Heart right ventricle (tissue), 16 donors: ENCODE results near the gene KIT. TPM values are rescaled to one million over a fixed set of nuclear protein-coding genes. Genes with fewer than 3 reads are reported as not detected.

Experiments
- ATAC-seq, 8 donors: fragments of 200-7000 bp; cut with Tn5 transposase; one replicate each; pipeline ENCODE4 v1.9.1; 2020; ENCODE audit warnings: mild to moderate bottlenecking in 8 of 8, moderate library complexity in 8 of 8, moderate number of reproducible peaks in 1 of 8
- DNase-seq, 2 donors: peaks; one replicate each; pipeline ENCODE4 v3.0.0-alpha.2; 2020
- H3K27ac ChIP-seq, 10 donors: fragments of 200-600 bp; sonication (generic) in 2 of 10; one replicate each; pipeline versions ENCODE4 v1.5.0 to v1.8.0; 2020 to 2022; ENCODE audit warnings: mild to moderate bottlenecking in 3 of 10
- H3K27me3 ChIP-seq, 7 donors: fragments of 200-600 bp; one replicate each; pipeline ENCODE4 v1.8.0; 2021 to 2022; ENCODE audit warnings: mild to moderate bottlenecking in 2 of 7
- H3K36me3 ChIP-seq, 9 donors: fragments of 200-600 bp; sonication (generic) in 1 of 9; one replicate each; pipeline versions ENCODE4 v1.5.0 to v1.8.0; 2020 to 2022; ENCODE audit warnings: mild to moderate bottlenecking in 2 of 9
- H3K4me1 ChIP-seq, 9 donors: fragments of 200-600 bp; sonication (generic) in 1 of 9; one replicate each; pipeline versions ENCODE4 v1.5.0 to v1.8.0; 2020 to 2022; ENCODE audit warnings: mild to moderate bottlenecking in 4 of 9
- H3K4me3 ChIP-seq, 10 donors: fragments of 200-600 bp; sonication (generic) in 2 of 10; one replicate each; pipeline versions ENCODE4 v1.5.0 to v1.8.0; 2020 to 2022; ENCODE audit warnings: mild to moderate bottlenecking in 7 of 10, moderate library complexity in 2 of 10
- H3K9me3 ChIP-seq, 11 donors: fragments of 200-600 bp in 10 of 11; sonication (generic) in 2 of 11; one replicate each; pipeline versions ENCODE4 v1.5.0 to v1.8.0; 2013 to 2022; ENCODE audit warnings: mild to moderate bottlenecking in 2 of 11, control low read depth in 1 of 11, moderate library complexity in 1 of 11
- WGBS, 2 donors: extraction: QIAGEN DNeasy Blood & Tissue Kit; methylation state at CpG; one replicate each; pipeline ENCODE4 v1.1.7; 2013; ENCODE audit warnings: inconsistent platforms in 1 of 2; 5-methylcytosine and 5-hydroxymethylcytosine counted together
- intact Hi-C, 10 donors: fragments of 100-400 bp; cut with DNase I; formaldehyde crosslinking; loops; one replicate each; pipeline versions ENCODE4 v1.11.1 to v1.14.2; 2022
- polyA plus RNA-seq, 2 donors: library from polyadenylated mRNA; stranded (reverse); fragments of 200-250 nt; gene quantifications; one replicate each; pipeline ENCODE4 v1.2.3, GENCODE V29; 2013
- total RNA-seq, 10 donors: library from RNA; stranded (reverse); fragmentation: NEBNext Ultra II Directional in 3 of 10; extraction: Animal tissue kit (Norgen Biotek cat#: 25700) in 3 of 10; gene quantifications; one replicate each; pipeline versions ENCODE4 v1.2.1 to v1.2.4, GENCODE V29; 2021 to 2023
- TF ChIP-seq, protein P1 (sequence below), 9 donors: fragments of 200-600 bp; sonication (generic) in 2 of 9; IDR thresholded peaks; one replicate each; pipeline versions ENCODE4 v1.5.0 to v1.8.0; 2021 to 2022; ENCODE audit warnings: antibody characterized with exemption in 9 of 9, mild to moderate bottlenecking in 5 of 9, moderate library complexity in 1 of 9
- donor health status: Arrhythmogenic right ventricular cardiomyopathy.
- donor health status: ischemic (EF 13 %, LVEDD 7.1; RV severe dilation, severe dysfunction).
- donor health status: healthy with polysubstance abuse.
- donor health status: DM: no; HTN: yes; CAD: no.
- donor health status: DM: no; HTN: no; CAD: no.
- donor health status: ischemic (EF 25% LVEDD 6.9; RV normal size, moderate dysfunction).
- donor health status: ischemic (EF 25% LVEDD 5.7; RV mildly dilated, moderate dysfunction).
- donor health status: healthy.
- donor health status: DM: yes; HTN: yes; CAD: no.
- donor health status: Ischemic cardiomyopathy.
- donor health status: ischemic (EF 35%, LVEDD 5.7; RV mildly dilated, moderate dysfunction).
- donor health status: nonischemic (EF 11% LVEDD 7.7; RV severe dilation, severe dysfunction).
- donor health status: DM: yes; HTN: yes; CAD: no.
- donor health status: PGD.
- donor health status: ischemic (EF 29% LVEDD 5.4; RV normal size, mild dysfunction).
- donor health status: nonischemic (EF 23%, LVEDD 6.1; RV moderate dilation, normal function).

Gene KIT
- total and polyA plus RNA-seq, 12 donors = 0.07 to 6.8 (median 2.1) TPM

DNA sequence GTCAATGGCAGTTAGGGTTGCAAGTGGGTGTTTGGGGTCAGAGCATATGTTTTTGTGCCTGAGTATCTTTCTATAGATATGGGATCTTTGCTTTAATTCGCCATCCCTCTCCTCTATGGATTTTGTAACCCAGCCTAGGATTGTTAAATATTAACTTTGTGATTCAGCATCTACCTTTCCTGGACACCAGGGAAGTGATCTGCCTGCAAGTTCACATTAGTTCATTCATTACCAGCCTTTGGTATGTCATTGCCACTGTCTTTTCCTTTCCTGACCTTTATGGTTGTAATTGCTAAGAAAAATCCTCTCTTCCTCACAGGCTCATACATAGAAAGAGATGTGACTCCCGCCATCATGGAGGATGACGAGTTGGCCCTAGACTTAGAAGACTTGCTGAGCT is 73.8 kb downstream of the KIT start:
- intact Hi-C loops = no loop called here
- no peak for ATAC-seq
- TF ChIP-seq, protein P1, sequence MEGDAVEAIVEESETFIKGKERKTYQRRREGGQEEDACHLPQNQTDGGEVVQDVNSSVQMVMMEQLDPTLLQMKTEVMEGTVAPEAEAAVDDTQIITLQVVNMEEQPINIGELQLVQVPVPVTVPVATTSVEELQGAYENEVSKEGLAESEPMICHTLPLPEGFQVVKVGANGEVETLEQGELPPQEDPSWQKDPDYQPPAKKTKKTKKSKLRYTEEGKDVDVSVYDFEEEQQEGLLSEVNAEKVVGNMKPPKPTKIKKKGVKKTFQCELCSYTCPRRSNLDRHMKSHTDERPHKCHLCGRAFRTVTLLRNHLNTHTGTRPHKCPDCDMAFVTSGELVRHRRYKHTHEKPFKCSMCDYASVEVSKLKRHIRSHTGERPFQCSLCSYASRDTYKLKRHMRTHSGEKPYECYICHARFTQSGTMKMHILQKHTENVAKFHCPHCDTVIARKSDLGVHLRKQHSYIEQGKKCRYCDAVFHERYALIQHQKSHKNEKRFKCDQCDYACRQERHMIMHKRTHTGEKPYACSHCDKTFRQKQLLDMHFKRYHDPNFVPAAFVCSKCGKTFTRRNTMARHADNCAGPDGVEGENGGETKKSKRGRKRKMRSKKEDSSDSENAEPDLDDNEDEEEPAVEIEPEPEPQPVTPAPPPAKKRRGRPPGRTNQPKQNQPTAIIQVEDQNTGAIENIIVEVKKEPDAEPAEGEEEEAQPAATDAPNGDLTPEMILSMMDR (IDR thresholded peaks at IDR 0.05) = no peak
- Histone ChIP-seq H3K4me3 (no peak overlapping the region), H3K27ac (no peak overlapping the region), H3K36me3 (peaks cover 0 to 4% (median 0%) of the 10 kb centered on the region in 9 donors), H3K27me3 (no peaks in the 10 kb centered on the region), H3K4me1 (no peaks in the 10 kb centered on the region), H3K9me3 (no peaks in the 10 kb centered on the region)
- no peak for DNase-seq
- WGBS, 2 donors = 96 to 99% methylated on average over 3 of the region's 3 CpGs

DNA sequence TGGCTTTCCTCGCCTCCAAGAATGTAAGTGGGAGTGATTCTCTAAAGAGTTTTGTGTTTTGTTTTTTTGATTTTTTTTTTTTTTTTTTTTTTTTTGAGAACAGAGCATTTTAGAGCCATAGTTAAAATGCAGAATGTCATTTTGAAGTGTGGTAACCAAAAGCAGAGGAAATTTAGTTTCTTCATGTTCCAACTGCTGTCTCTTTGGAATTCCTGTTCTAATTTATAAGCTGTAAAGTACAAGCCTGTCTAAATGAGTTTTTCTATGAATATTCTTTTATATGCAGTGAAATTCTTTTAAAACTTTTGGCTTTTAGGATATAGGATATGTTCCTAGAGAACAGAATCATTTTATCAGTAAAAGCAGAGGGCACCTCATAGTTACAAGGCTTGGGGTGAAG is 74.2 kb downstream of the KIT start:
- intact Hi-C loops = no loop called here
- no peaks in the 10 kb centered on the region for H3K9me3 ChIP-seq
- DNase-seq (no peak), ATAC-seq (no peak)
- H3K27ac ChIP-seq = no peak overlapping the region
- no peak overlapping the region for H3K4me3 ChIP-seq
- TF ChIP-seq, protein P1 (IDR thresholded peaks at IDR 0.05) = no peak
- no peaks in the 10 kb centered on the region for H3K27me3 ChIP-seq
- 89 to 100% methylated on average over 1 of the region's 1 CpG for WGBS, 2 donors
- peaks cover 0 to 8% (median 0%) of the 10 kb centered on the region in 9 donors for H3K36me3 ChIP-seq
- H3K4me1 ChIP-seq = no peaks in the 10 kb centered on the region

DNA sequence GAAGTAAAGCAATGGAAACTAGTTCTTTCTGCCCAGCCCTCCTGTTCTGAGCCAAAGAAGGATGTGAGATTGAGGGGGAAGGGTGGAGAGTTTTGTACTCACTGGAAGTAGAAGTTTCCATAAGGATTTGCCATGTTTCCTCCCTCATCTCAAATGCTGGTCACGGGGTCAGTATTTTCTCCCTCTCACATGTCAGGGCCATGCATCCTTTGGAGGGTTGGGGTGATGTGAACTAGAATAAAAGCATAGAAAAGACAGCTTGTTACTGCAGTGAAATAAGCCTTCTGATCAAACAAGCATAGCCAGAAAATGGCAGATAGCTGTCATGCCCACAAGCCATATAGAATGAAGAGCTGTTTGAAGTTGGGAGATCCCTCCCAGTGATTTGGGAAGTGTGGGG is 79.7 kb downstream of the KIT start:
- TF ChIP-seq, protein P1 (IDR thresholded peaks at IDR 0.05) = no peak
- peaks cover 0 to 8% (median 0%) of the 10 kb centered on the region in 9 donors for H3K36me3 ChIP-seq
- ATAC-seq (no peak), DNase-seq (no peak)
- no peak overlapping the region for H3K27ac ChIP-seq
- no peaks in the 10 kb centered on the region for H3K9me3 ChIP-seq
- WGBS, 2 donors = 89% methylated on average over 1 of the region's 1 CpG
- H3K4me1 ChIP-seq = no peaks in the 10 kb centered on the region
- H3K27me3 ChIP-seq = no peaks in the 10 kb centered on the region
- intact Hi-C loops = no loop called here
- no peak overlapping the region for H3K4me3 ChIP-seq

DNA sequence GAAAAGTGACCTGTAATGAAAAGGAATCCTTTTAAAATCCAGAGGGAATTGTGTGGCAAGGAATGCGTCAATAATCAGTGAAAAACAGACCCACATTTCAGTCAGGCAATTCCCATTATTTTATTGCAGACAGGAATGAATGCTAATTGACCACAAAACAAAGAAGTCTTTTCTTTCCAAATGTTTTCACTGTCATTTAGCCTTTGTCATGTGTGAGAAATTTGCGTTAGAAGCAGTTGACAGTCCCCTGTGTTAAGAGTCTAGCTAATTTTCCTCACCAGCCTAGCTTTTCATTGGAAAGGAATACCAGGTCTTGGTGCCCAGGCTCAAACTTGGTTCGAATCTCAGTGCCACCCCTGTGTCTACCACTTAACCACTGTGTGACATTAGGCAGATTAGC is 83.4 kb downstream of the KIT start:
- TF ChIP-seq, protein P1 (IDR thresholded peaks at IDR 0.05) = no peak
- ATAC-seq = no peak
- no peaks in the 10 kb centered on the region for H3K27me3 ChIP-seq
- no peak overlapping the region for H3K4me3 ChIP-seq
- intact Hi-C loops = no loop called here
- peaks cover 0 to 5% (median 0%) of the 10 kb centered on the region in 9 donors for H3K4me1 ChIP-seq
- WGBS, 2 donors = 90 to 94% methylated on average over 3 of the region's 3 CpGs
- H3K27ac ChIP-seq = no peak overlapping the region
- H3K36me3 ChIP-seq = peaks cover 0 to 7% (median 0%) of the 10 kb centered on the region in 9 donors
- DNase-seq = no peak
- peaks cover 0 to 14% (median 3%) of the 10 kb centered on the region in 11 donors for H3K9me3 ChIP-seq
